Kidney epithelial cell (primary cell): ENCODE data around the gene SDCBP2. TPM values are rescaled to one million over a fixed set of nuclear protein-coding genes. Genes with fewer than 3 reads are reported as not detected.

ENCODE experiments used
- DNase-seq: peaks from one replicate; pipeline ENCODE4 v3.0.0-alpha.2; 2010; ENCODE audit warnings: low read depth
- H3K27me3 ChIP-seq: 2 replicates; pipeline ENCODE4 v1.6.0; 2011; ENCODE audit warnings: low read length; ENCODE audit not compliant: control insufficient read depth, insufficient read depth
- H3K36me3 ChIP-seq: 2 replicates; pipeline ENCODE4 v1.5.1; 2011; ENCODE audit warnings: low read length; ENCODE audit not compliant: control insufficient read depth, insufficient read depth
- H3K4me3 ChIP-seq: 2 replicates; pipeline ENCODE4 v1.5.1; 2011; ENCODE audit warnings: low read depth, mild to moderate bottlenecking, control low read depth, low read length
- total RNA-seq: library from RNA; depleted of rRNA; stranded (reverse); fragments of >200 nt; gene quantifications from 2 replicates; pipeline ENCODE4 v1.2.3, GENCODE V29; 2015
- TF ChIP-seq, protein P1 (sequence below): IDR thresholded peaks from 2 replicates; pipeline ENCODE4 v1.5.1; 2011; ENCODE audit warnings: mild to moderate bottlenecking, moderate library complexity, low read length, control low read depth, inconsistent platforms; ENCODE audit not compliant: insufficient read depth, poor library complexity, severe bottlenecking

SDCBP2 gene
- total RNA-seq, 1 donor from 2014 or later = 6.1 TPM

DNA sequence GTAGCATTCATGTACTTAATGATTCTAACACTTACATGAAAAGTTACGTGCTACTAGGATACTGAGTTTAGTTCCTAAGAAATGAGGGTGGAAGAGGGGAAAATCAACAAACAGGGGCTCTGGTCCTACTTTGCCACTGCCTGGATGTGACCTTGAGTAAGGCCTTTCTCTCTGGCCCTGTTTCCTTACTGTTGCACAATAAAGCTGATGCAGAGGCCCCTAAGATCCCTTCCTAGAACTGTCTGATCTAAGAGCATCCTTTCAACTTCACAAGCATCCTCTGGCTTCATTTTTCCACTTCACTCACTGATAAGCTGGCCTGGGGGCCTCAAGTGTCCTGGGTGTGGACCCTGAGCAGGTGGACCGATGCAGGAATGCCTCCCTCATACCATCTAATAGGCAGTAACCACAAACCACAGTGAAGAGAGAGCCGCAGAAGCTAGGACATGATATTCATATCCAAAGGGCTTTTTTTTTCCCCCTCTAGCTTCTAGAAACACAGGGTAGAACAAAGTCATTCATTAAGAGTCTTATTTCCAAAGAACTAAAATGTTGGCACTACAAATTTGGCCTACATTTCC is 42.4 kb upstream of the SDCBP2 start:
- H3K4me3 ChIP-seq = no peak overlapping the region
- no peaks in the 10 kb centered on the region for H3K36me3 ChIP-seq
- no peak for DNase-seq
- H3K27me3 ChIP-seq = no peaks in the 10 kb centered on the region
- TF ChIP-seq, protein P1, sequence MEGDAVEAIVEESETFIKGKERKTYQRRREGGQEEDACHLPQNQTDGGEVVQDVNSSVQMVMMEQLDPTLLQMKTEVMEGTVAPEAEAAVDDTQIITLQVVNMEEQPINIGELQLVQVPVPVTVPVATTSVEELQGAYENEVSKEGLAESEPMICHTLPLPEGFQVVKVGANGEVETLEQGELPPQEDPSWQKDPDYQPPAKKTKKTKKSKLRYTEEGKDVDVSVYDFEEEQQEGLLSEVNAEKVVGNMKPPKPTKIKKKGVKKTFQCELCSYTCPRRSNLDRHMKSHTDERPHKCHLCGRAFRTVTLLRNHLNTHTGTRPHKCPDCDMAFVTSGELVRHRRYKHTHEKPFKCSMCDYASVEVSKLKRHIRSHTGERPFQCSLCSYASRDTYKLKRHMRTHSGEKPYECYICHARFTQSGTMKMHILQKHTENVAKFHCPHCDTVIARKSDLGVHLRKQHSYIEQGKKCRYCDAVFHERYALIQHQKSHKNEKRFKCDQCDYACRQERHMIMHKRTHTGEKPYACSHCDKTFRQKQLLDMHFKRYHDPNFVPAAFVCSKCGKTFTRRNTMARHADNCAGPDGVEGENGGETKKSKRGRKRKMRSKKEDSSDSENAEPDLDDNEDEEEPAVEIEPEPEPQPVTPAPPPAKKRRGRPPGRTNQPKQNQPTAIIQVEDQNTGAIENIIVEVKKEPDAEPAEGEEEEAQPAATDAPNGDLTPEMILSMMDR = no peak

DNA sequence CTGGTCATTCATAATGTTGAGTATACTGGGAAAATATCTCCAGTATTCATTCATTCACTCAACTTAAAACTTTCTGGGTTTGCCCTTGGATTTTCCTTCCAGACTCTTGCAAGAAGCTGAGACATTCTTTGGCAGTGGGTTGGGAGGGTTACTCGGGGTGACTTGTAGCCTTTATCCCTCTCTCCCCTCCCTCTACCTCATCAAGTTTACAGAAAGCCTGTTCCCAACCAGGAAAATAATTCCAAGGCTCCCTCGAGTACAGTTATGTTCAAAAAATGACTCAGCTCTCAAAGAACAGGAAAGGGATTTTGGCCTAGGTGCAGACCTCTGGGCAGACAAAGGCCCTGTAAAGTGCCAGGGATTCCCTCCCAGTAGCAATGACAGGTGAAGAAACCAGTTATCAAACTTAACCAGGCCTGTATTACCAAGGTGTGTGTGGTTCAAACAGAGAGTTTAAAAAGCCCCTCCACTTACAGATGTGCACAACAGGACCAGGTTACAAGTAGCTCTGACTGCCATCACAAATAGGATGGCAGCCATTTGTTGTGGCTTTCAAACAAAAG is 41.7 kb upstream of the SDCBP2 start:
- no peaks in the 10 kb centered on the region for H3K27me3 ChIP-seq
- TF ChIP-seq, protein P1 = no peak
- no peak for DNase-seq
- H3K4me3 ChIP-seq = no peak overlapping the region
- no peaks in the 10 kb centered on the region for H3K36me3 ChIP-seq

DNA sequence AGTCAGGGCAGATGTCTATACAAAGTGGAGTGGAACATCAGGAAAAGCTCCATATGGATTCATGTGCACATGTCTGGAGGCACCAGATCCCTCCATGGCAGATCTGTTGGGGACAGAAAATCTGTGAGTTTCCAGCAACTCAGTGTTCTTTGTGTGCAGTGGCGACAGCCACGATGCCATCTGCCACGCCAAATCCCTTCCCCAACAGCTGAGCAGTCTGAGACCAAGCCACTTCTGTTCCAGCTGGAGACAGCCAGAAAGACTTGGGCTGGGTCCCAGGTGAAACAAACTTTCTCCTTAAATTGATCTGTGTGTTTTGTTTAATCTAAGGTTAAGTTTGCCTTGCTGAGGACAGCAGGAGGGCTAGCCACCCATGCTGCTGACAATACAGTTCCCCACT is 41.0 kb upstream of the SDCBP2 start:
- TF ChIP-seq, protein P1 = no peak
- no peak for DNase-seq
- Histone ChIP-seq H3K4me3 (no peak overlapping the region), H3K27me3 (no peaks in the 10 kb centered on the region), H3K36me3 (no peaks in the 10 kb centered on the region)

DNA sequence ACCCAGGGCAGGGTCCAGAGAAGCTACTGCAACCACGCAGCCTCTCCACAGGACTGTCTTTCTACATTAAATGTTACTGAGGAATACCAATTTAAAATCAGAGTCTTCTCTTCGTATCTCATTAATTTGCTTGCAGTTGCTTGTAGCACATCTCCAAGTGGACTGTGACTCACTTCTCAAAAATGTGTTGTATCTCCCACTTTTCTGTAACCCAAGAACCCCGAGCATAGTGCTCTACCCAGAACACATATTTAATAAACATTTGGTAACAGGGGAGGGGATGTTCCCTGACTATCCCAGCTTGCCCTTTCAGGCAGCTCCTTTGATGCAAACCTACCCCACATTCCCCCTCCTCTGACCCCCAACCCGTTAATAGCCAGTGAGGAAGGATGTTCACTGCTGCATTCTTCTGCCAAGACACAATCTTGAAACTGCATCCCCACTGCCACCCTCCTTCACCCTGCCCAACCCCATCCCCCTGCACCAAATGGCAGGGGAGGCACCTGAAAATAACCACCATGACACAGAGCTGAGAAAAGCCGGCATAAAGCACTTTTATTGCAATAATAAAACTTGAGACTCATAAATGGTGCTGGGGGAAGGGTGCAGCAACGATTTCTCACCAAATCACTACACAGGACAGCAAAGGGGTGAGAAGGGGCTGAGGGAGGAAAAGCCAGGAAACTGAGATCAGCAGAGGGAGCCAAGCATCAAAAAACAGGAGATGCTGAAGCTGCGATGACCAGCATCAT is 39.7 kb upstream of the SDCBP2 start:
- no peak overlapping the region for H3K4me3 ChIP-seq
- no peaks in the 10 kb centered on the region for H3K36me3 ChIP-seq

DNA sequence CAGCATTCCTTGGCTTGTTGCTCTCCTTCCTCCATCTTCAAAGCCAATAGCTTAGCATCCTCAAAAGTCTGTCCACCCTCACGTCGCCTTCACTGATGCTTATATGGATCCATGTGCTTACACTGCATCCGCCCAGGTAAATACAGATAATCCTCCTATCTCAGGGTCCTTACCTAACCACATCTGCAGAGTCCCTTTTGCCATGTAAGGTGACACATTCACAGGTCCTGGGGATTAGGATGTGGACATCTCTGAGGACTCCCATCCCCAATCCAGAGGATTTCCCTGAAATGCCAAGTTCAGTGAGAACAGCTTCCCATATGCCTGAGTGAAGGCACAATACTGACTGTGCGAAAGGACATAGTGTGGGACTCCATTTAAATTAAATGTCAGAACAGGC is 38.5 kb upstream of the SDCBP2 start:
- Histone ChIP-seq H3K36me3 (no peaks in the 10 kb centered on the region), H3K4me3 (no peak overlapping the region), H3K27me3 (no peaks in the 10 kb centered on the region)
- TF ChIP-seq, protein P1 = no peak
- no peak for DNase-seq

More for the DNA sequence above, 39.7 kb upstream of the SDCBP2 start:
- H3K27me3 ChIP-seq = no peaks in the 10 kb centered on the region
- TF ChIP-seq, protein P1 = no peak
- no peak for DNase-seq
